ENCODE data around the gene CPLANE2. TPM values are rescaled to one million over a fixed set of nuclear protein-coding genes. Genes with fewer than 3 reads are reported as not detected.

Gene CPLANE2
- total RNA-seq, 6 experiments from 2014 or later = 2.2 to 4.4 (median 3.1) TPM

- WGBS (ENCODE audit: insufficient coverage, low coverage, low lambda C conversion rate, missing lambda C conversion rate) = 74% methylated on average over 5 of the region's 6 CpGs
- intact Hi-C loops (cut with DNase I) = no loop called here
- Histone ChIP-seq H3K27ac (no peak overlapping the region), H3K4me3 (no peak overlapping the region), H3K4me1 (peaks cover 0 to 34% (median 0%) of the 10 kb centered on the region in 4 donors), H3K27me3 (no peaks in the 10 kb centered on the region), H3K36me3 (no peaks in the 10 kb centered on the region), H3K9me3 (no peaks in the 10 kb centered on the region)
- DNase-seq (no peak), ATAC-seq (no peak)
- TF ChIP-seq POLR2A (IDR thresholded peaks at IDR 0.05) = no peak
- TF ChIP-seq CTCF (IDR thresholded peaks at IDR 0.05) = no peak
Observed at GRCh38 chr1:16191916-16192546, 45.0 kb downstream of the CPLANE2 start.

- Histone ChIP-seq H3K4me1 (peaks cover 0 to 40% (median 0%) of the 10 kb centered on the region in 4 donors), H3K4me3 (no peak overlapping the region), H3K27ac (no peak overlapping the region), H3K36me3 (no peaks in the 10 kb centered on the region), H3K27me3 (no peaks in the 10 kb centered on the region), H3K9me3 (no peaks in the 10 kb centered on the region)
- DNase-seq (no peak), ATAC-seq (no peak)
- intact Hi-C loops (cut with DNase I) = no loop called here
- no peak for TF ChIP-seq POLR2A (IDR thresholded peaks at IDR 0.05)
- no peak for TF ChIP-seq CTCF (IDR thresholded peaks at IDR 0.05)
- 88% methylated on average over 1 of the region's 1 CpG for WGBS (ENCODE audit: insufficient coverage, low coverage, low lambda C conversion rate, missing lambda C conversion rate)
Observed at GRCh38 chr1:16191309-16191708, 45.7 kb downstream of the CPLANE2 start.

- peaks cover 0 to 42% (median 0%) of the 10 kb centered on the region in 4 donors for H3K4me1 ChIP-seq
- H3K4me3 ChIP-seq = no peak overlapping the region
- no peaks in the 10 kb centered on the region for H3K27me3 ChIP-seq
- peak in 2 of 3 donors; percentile 66 to 80 for DNase-seq
- peak overlapping the region in 1 of 3 donors; percentile 56 for H3K27ac ChIP-seq
- no peaks in the 10 kb centered on the region for H3K36me3 ChIP-seq
- WGBS (ENCODE audit: insufficient coverage, low coverage, low lambda C conversion rate, missing lambda C conversion rate) = 50% methylated on average over 3 of the region's 9 CpGs
- intact Hi-C loops (cut with DNase I) = loop anchor here in 1 of 2 donors (5.0 kb wide), 1 partner anchor 108 kb away; no protein-coding TSS in a partner anchor
- no peak for TF ChIP-seq POLR2A (IDR thresholded peaks at IDR 0.05)
- TF ChIP-seq CTCF (IDR thresholded peaks at IDR 0.05) = no peak
- no peaks in the 10 kb centered on the region for H3K9me3 ChIP-seq
- ATAC-seq = peak in 3 of 4 donors; percentile 46 to 70 (median 48)
Observed at GRCh38 chr1:16189921-16190621, 46.9 kb downstream of the CPLANE2 start.

- Histone ChIP-seq H3K27me3 (no peaks in the 10 kb centered on the region), H3K9me3 (no peaks in the 10 kb centered on the region), H3K27ac (no peak overlapping the region), H3K36me3 (no peaks in the 10 kb centered on the region), H3K4me1 (peaks cover 0 to 51% (median under 1%) of the 10 kb centered on the region in 4 donors), H3K4me3 (no peak overlapping the region)
- intact Hi-C loops (cut with DNase I) = loop anchor here in 1 of 2 donors (5.0 kb wide), 1 partner anchor 107 kb away; no protein-coding TSS in a partner anchor
- no peak for DNase-seq
- peak in 2 of 4 donors; percentile 10 to 22 for ATAC-seq
- TF ChIP-seq POLR2A (IDR thresholded peaks at IDR 0.05) (no peak), CTCF (IDR thresholded peaks at IDR 0.05) (no peak)
- 26% methylated on average over 5 of the region's 6 CpGs for WGBS (ENCODE audit: insufficient coverage, low coverage, low lambda C conversion rate, missing lambda C conversion rate)
Observed at GRCh38 chr1:16189003-16189402, 48.0 kb downstream of the CPLANE2 start.
